Measurements from ENCODE around the gene PKNOX2.

PKNOX2 gene

GRCh38 chr11:125201525-125202141, 37.1 kb downstream of the PKNOX2 start:
- no peak for TF ChIP-seq CTCF (IDR thresholded peaks at IDR 0.05; ENCODE audit: low read depth, low read length)
- no peak for DNase-seq (ENCODE audit: extremely low read depth, low read depth)

- TF ChIP-seq CTCF (IDR thresholded peaks at IDR 0.05; ENCODE audit: low read depth, low read length), result no peak
- no peak for DNase-seq (ENCODE audit: extremely low read depth, low read depth)
Measured at GRCh38 chr11:125202362-125202880, 37.9 kb downstream of the PKNOX2 start.

GRCh38 chr11:125202977-125203376, 38.4 kb downstream of the PKNOX2 start:
- no peak for TF ChIP-seq CTCF (IDR thresholded peaks at IDR 0.05; ENCODE audit: low read depth, low read length)
- DNase-seq (ENCODE audit: extremely low read depth, low read depth), result no peak

- no peak for TF ChIP-seq CTCF (IDR thresholded peaks at IDR 0.05; ENCODE audit: low read depth, low read length)
- DNase-seq (ENCODE audit: extremely low read depth, low read depth), result no peak
Measured at GRCh38 chr11:125207866-125208425, 43.4 kb downstream of the PKNOX2 start.

- DNase-seq (ENCODE audit: extremely low read depth, low read depth), result no peak
- no peak for TF ChIP-seq CTCF (IDR thresholded peaks at IDR 0.05; ENCODE audit: low read depth, low read length)
Measured at GRCh38 chr11:125210066-125210465, 45.5 kb downstream of the PKNOX2 start.

GRCh38 chr11:125211191-125211947, 46.8 kb downstream of the PKNOX2 start:
- TF ChIP-seq CTCF (IDR thresholded peaks at IDR 0.05; ENCODE audit: low read depth, low read length), result no peak
- DNase-seq (ENCODE audit: extremely low read depth, low read depth), result no peak

GRCh38 chr11:125211948-125212340, 47.4 kb downstream of the PKNOX2 start:
- DNase-seq (ENCODE audit: extremely low read depth, low read depth), result no peak
- TF ChIP-seq CTCF (IDR thresholded peaks at IDR 0.05; ENCODE audit: low read depth, low read length), result no peak
